Measurements from ENCODE around the gene PSTPIP2.
A peak's percentile ranks its signal among the peaks of the same experiment; 100 is the strongest.
"Not testable (repeated sequence)": the region's sequence is repeated elsewhere in the genome, so short reads cannot be mapped to it uniquely, and the experiment has no call there.

PSTPIP2 gene

DNA sequence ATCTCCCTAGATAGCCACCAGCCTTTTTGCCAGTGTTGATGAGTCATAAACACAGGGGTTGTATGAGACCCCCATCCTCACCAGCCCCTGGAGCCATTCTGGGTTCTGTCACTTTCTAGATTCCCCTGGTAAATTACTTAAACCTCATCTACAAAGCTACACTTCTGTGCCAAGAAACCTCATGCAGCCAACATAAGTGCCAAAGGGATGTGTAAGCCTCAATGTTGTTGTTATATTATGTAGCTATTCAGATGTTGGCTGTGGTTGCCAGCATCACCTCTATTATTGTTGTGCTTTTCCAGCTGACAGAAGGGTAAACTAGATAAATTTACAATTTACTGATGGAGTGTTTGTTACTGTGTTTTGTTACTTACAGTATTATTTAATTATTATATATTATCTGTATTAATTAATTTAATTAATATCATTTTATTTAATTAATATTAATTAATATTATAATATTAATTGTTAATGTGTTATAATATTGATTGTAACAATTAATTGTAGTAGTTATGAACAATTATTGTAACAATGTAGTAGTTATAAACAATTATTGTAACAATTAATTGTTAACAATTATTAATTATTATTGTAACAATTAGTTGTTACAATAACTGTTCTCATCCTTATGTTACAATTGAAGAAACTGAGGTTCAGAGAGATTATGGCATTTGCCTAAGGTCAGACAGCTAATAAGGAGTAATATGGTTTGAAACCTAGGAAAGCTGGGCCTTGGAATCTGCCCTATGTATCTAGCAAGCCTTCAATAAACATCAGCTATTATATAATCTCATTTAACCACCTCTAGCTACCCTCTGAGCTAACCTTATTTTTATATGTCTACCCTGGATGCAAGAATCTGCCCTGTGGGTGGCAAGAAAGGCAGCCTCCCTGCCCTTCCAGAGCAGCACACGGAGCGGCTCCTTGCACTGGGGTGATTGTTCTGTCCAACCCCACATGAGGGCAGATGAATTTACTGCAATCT, 36.1 kb downstream of the PSTPIP2 start:
- DNase-seq (ENCODE audit: low spot score), result peak; percentile 10

DNA sequence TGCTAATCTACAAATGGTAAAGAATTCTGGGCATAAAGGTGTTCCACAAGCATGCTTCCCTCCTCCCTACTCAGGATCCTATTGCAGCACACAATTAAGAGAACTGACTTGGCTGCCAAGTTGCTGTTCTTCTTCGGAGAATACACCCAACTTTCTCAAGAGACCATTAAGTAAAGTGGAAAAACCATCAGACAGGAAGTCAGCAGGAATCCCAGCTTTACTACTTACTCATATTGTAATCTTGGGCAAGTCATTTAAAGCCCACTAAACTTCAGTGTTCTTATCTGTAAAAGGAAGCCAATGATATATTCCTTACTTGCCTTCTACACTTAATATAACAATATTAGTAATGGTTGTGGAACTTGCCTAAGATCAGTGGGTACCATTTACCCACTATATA, 37.8 kb downstream of the PSTPIP2 start:
- DNase-seq (ENCODE audit: low spot score), result no peak

DNA sequence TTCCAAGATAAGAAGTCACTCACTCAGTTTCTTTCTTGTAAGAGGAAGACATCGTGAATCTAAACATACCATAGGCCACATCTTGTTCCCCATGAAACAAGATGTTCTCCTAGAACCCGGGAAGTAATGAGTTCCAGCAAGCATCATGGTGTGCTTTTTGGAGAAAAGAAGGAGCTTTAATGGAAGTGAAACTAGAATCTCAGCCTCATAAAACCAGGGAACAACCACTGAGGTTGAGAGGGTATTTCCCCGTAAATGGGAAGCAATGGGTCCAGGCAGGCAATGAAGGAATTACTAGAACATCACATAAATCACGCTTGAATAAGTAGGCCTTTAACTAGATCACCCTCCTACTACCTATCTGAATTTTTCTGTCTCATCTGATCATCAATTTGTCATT, 40.3 kb downstream of the PSTPIP2 start:
- no peak for DNase-seq (ENCODE audit: low spot score)

DNA sequence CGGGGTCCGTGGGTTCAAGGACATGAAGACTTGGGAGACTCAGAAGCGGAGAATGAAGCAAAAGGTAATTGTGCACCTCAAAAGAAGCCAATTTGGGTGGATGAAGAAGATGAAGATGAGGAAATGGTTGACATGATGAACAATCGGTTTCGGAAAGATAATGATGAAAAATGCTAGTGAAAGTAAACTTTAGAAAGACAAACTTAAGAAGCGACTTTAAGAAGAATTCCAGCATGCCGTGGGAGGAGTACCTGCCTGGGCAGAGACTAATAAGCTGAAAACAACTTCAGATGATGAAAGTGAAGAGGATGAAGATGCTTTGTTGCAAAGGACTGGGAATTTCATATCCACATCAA, 43.5 kb downstream of the PSTPIP2 start:
- no peak for DNase-seq (ENCODE audit: low spot score)

DNA sequence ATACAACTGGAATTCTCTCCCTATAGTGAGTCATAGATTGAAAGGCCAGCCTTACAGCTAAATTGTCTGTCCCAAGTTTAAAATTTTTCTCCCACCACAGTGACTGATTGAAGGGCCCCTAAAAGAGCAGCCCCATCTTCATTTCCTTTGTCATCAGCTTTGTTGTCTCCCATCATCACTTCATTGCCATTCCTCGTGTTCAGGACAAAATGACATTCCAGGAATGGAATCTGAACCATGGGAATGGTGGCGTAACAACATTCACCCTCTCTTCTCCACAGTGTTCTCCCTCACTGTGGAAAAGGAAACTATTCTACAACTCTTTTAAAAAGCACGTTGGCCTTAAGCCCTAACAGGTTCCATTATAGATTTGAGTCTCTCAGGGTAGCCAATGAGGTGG, 52.1 kb downstream of the PSTPIP2 start:
- DNase-seq (ENCODE audit: low spot score), result peak; percentile 29

DNA sequence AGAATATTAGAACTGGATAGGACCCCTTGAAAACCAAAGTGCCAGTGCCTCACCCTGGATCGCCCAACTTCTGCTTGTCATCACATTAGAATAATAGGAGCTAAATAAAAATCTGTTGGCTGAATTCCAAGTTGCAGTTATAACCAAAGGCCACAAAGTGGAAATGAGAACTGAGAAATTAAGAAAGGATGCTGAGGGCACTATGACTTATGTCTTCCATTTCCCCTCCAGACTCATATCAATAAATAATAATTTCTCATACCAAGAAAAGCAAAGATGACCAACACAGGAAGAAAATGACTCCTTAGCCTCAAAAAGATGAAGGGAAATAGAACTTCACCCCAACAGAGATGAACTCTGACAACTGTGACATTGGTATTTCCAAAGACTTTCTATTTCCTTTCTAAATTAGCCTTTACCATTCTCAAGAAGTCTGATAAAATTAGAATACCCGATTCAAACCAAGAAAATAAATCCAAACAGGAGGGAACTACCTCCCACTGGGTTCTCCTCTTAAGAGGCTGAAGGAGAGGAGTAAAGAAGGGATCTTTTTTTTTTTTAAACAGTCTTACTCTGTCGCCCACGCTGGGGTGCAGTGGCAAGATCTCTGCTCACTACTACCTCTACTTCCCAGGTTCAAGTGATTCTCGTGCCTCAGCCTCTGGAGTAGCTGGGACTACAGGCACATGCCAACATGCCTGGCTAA, 58.4 kb downstream of the PSTPIP2 start:
- DNase-seq (ENCODE audit: low spot score), result no peak

DNA sequence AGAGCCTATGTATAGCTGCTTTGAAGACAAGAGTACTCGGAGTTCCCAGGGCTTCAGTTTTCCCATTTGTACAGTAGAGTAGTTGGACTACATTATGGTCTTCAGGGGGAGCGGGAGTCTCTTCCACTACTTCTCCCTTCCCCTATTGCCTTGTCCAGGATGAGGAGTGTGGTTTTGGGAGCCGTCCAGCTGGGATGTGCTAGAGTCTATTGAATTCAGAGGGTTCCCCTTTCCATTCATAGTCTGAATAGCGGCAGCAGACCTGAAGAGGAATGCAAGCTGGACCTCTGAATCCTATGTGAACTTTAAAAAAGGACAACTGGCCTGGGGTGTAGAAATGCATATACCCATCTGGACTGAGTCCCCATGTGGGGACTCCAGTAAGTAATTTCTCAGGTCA, 61.4 kb downstream of the PSTPIP2 start:
- DNase-seq (ENCODE audit: low spot score), result no peak

DNA sequence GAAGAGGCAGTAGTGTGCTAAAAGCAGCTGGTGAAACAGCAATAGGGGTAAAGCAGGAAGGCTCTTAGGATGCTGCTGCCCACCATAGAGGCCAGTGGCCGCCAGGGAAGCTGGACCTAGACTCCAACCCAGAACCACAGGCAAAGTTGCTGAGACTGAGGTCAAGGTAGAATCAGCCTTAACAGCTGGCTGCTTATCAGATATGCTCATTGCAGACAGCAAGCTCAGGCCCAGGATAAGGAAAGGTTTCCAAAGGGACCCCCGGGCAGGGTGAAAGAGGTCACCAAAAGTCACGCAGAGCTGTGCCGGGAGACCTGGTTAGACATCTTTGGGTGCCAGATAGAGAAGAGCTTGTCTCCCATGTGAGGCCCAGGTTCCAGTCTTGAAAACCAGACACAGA, 62.0 kb downstream of the PSTPIP2 start:
- no peak for DNase-seq (ENCODE audit: low spot score)

DNA sequence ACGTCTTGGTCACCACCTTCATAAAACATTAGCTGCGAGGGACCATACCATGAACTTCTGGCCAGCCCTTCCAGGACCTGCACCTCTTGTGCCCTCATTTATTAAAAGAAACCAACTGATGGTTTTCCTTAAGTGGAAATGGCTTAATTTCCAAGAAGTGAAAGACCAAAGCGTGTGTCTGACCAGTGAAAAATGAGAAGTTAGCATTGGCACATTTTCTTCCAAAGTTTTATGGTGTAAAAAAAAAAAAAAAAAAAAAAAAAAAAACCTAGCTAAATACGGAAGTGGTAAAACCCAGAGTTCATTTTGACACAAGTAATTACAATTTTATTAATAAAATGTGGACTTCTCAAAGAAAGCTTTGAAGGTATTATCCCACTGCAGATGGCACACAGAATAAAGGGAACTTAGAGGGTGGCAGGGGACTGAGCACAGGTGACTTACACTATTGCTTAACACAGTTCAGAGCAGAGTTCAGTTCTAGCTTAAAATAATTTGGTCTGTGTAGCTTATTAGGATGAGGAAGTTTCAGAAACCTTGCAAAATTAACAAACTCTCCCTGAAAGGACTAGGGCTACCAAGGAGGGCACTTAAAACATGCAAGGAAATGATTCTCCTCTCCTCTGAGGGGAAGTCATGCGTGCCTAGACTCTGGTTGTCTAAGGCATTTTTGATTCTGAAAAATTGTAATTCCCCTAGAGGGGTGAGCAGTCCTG, 62.8 kb downstream of the PSTPIP2 start:
- no peak for DNase-seq (ENCODE audit: low spot score)

DNA sequence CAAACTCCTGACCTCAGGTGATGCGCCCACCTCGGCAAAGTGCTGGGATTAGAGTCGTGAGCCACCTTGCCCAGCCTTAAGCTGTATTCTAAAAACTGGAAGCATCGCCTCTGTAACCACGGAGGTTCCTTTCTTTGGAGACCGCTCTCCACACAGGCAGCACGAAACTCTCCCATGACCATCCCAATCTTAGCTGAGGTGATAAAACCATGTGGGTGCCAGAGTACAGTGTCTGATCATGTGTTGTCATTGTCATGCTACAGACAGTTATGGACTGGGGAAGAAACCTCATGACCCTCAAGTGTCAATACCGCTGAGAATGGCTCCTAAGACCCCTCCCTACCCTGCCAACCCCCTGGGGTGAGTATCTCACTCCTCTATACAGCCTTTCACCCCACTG, 63.5 kb downstream of the PSTPIP2 start:
- no peak for DNase-seq (ENCODE audit: low spot score)

DNA sequence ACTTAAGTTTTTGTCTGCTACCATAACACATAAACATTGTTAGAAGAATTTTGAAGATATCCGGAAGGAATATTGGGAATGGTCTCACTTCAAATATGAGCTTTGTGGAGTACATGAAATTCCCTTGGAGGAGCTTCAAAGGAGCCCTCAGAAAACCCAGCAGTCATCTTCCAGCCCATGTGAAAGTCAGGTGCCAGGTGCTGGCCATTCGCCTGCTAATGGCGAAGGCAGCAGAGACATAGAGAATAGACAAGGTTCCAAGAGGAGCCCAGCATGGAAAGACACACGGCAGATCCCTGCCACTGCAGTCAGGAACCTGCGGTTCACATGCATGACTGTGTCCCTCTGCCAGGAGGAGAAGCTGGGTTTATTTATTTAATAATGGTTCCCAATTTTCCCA, 64.9 kb downstream of the PSTPIP2 start:
- DNase-seq (ENCODE audit: low spot score), result no peak

DNA sequence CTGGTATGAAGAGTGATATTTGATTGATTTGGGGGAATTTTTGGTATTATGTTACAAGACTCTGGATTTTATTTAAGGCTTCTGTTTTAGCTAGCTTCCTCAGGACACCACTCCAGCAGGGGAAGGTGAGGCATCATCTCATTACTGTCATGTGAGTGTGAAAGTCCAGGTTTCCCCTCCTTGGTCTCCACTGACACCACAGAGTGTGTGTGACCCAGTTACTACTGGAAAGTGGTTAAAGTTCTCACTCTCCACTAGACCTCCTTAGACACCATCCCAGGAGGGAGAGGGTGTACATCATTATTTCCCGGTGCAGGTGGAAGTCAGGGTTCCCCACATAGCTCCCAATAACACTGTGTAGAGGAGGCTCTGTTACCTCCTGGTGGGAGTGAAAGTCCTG, 69.1 kb downstream of the PSTPIP2 start:
- no peak for DNase-seq (ENCODE audit: low spot score)

DNA sequence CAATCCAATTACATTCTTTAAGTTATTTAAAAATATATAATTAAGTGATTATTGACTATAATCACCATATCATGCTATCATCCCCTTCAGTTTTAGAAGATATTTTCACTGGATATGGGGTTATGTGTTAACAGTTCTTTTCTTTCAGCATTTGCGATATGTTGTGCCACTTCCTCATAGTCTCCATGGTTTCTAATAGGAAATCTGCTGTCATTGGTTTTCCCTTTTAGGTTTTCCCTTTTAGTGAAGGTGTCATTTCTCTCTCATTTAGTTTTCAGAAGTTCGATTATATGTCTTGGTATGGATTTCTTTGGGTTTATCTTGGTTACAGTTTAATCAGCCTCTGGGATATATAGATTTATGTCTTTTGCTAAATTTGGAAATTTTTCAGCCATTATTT, 70.2 kb downstream of the PSTPIP2 start:
- no peak for DNase-seq (ENCODE audit: low spot score)

DNA sequence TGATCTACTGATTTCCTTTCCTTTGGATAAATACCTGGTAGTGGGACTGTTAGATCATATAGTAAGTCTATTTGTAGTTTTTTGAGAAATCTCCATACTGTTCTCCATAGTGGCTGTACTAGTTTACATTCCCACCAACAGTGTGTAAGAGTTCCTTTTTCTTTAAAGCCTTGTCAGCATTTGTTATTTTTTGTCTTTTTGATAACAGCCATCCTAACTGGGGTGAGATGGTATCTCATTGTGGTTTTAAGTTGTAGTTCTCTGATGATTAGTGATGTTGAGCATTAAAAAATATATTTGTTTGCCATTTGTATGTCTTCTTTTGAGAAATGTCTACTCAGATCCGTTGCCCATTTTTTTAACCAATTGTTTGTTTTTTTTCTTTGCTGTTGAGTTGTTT, 71.0 kb downstream of the PSTPIP2 start:
- DNase-seq (ENCODE audit: low spot score), result no peak

DNA sequence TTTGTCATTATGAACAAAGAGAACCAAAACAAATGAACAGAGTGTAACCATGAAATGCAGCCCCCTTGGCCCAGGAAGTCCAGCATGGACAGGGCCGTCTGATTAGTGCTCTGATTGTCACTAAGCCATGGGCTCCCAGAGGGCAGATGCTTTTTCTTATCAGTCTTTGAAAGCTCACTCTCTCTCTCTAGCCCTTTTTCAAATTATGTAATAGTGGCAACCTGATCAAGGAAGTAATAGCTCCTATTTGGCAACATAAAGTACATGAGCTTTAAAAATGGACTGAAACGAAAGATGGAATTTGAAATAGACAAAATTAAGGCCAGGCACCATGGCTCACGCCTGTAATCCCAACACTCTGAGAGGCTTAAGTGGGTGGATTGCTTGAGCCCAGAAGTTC, 72.5 kb downstream of the PSTPIP2 start:
- no peak for DNase-seq (ENCODE audit: low spot score)

DNA sequence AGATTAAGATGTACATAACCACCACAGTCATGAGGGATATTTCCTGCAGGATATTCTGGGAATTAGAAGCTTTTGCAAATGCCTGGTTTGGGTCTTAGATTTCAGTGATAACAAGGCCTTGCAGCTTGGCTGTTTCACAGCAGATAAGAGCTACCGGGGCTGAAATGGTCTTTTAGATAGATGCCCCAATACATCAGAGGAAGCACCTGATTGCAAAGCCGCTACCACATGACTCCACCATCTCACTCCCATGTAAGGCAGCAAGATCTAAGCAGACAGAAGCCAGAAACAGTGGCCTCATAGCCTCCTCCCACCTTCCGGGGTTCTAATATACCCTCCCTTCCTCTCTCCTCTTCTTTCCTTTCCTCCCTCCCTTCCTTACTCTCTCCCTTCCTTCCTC, 73.8 kb downstream of the PSTPIP2 start:
- DNase-seq (ENCODE audit: low spot score), result no peak

DNA sequence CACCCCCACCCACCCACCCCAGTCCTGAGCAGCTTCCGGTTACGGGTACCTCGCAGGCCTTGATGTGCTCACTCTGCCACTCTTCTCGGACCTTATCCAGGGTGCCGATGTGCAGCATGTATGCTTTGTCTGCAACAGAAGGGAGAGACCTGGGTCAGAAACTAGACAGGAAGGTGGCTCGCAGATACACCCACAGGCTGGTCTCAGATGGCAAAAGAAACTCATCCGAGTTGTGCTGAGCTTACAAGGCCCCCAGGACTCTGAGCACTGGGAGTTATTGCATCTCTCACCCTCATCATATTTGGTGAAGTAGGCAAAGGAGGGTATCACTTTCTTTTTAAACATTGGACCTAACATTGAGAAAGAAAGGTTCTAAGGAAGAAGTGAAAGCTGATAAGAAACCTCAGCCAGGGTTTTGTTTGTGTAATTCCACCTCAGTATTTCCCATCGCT, 74.3 kb downstream of the PSTPIP2 start:
- no peak for DNase-seq (ENCODE audit: low spot score)

DNA sequence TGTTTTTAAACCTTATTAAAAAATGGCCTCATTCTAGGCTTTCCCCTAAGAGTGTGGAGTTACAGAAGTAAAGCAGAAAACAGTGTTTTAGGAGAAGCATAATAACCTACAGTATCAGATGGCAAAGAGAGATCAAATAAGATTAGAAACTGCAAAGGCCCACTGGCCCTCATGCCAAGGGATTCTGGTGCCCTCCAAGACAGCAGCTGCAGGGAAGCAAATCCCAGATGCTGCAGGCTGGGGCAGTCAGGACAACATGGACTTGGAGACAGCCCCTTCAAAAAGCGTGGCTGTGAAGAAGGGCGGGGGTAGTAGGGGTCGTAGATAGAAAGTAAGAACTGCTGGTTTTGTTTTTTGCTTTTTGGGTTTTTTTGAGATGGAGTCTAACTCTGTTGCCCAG, 76.6 kb downstream of the PSTPIP2 start:
- DNase-seq (ENCODE audit: low spot score), result no peak

DNA sequence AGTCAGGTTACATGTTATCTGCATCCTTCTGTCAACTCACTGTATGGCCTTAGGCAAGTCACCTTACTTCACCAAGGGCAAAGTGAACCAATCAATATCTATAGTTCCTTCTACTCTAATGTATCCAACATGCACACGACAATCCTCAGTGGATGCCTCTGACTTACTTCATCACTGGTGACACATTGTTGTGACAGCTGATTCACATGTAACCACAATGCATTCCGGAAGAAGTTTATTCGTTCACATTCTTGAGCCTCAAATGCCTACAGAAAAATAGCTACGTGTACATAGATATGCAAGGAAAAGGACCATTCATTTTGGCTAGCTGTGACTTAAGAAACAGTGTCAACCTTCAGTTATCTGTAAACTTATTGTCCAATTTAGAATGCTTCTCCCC, 78.6 kb downstream of the PSTPIP2 start:
- DNase-seq (ENCODE audit: low spot score), result peak; percentile 71

DNA sequence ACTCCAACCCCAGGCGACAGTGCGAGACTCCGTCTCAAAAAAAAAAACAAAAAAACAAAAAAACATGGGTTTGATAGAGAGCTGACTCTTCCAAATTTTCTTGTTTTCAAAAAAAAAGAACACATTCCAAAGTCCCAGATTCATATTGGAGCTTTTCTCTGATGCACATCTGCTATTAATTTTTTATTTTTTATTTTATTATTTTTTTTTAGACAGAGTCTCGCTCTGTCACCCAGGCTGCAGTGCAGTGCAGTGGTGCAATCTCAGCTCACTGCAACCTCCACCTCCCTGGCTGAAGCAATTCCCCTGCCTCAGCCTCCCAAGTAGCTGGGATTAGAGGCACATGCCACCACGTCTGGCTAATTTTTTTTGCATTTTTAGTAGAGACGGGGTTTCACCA, 79.5 kb downstream of the PSTPIP2 start:
- not testable (repeated sequence) for DNase-seq (ENCODE audit: low spot score)

DNA sequence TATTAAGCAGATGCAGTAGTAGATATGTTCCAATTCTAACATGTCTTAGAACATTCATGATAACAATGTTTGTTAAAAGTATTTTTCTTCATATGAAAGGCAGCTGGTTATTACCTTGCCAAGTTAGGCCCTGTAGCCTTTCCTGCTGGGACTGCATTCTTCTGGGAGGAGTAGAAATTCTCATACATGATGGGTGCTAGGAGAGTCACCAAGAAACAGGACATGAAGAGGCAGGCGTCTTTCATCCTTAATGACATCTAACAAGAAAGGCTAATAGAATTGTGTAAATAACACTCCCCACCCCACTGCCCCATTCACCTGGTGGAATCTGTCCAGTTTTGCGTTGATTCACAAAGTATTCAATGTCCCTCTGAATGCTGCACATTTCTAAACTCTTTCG, 80.3 kb downstream of the PSTPIP2 start:
- no peak for DNase-seq (ENCODE audit: low spot score)

DNA sequence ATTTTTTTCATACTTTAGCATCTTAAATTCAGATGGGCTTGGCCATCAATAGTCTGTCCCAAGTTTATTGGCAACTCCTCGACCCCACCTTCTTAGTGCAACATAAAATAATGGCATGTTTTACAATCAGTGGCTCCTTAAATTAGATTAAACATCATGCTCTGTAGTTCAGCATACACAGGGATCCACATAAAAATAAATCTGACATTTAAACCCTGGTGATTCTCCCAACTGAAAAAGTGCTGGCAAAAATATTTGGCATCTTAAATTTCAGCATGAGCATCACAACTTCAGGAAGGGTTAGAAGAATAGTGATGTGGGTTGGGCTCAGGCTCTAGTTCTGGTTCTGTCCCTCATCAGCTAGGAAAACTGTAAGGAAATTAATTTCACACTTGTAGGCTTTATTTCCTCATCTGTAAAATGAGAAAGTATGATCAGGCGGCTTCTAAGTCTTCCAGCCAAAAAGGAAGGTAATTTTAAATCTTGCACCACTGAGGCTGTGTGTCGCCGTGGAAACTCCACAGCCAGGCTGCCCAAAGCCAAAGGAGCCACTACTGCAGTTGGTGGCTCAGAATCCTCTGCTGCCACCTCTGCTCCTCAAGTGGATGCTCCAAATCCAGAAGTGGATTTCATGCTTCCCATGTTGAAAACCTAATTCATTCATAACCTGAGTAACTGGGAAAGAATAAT, 87.4 kb downstream of the PSTPIP2 start:
- no peak for DNase-seq (ENCODE audit: low spot score)
